ENCODE data around the gene ACTL7A. TPM values are rescaled to one million over a fixed set of nuclear protein-coding genes. Genes with fewer than 3 reads are reported as not detected.
"Not testable (repeated sequence)": the region's sequence is repeated elsewhere in the genome, so short reads cannot be mapped to it uniquely, and the experiment has no call there.

ACTL7A gene
- total RNA-seq, 2 donors from 2014 or later, result not detected

DNA sequence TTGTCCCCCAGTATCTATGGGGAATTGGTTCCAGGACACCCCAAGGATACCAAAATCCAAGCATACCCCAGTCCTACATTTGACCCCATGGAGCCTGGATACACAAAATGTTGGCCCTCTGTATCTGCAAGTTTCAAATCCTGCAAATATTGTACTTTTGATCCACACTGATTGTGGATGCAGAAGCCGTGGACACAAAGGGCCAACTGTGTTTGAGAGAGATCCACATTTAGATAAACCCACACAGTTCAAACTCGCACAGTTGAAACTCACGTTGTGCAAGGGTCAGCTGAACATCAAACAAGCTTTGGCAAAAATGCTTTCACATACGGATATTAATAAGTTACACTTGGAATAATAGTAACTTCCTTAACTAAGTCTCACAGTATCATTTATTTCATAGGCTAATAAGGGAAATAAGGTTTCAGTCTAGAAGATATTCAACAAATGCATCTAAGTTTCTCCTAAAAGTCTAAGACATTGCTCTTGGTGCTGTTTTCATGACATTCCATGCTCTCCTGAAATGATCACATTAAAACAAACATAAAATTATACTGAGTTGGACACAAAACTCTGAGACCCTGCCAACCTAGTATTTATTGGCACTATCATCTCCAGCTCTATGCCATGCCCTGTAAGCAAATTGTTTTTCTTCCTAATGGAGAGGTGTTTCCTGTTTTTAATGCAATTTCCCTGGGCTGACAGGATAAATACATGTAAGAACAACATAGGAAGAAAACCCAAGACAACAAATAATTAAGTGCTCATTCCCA lies 32.3 kb downstream of the ACTL7A start:
- Mint-ChIP-seq H3K4me1 (peaks cover 5% of the 10 kb centered on the region), H3K27me3 (no peaks in the 10 kb centered on the region), H3K27ac (peak overlapping the region; percentile 24), H3K36me3 (ENCODE audit: low read depth) (peaks cover 24% of the 10 kb centered on the region), H3K4me3 (no peak overlapping the region)
- ATAC-seq (no peak), DNase-seq (no peak)
- no peaks in the 10 kb centered on the region for H3K9me3 ChIP-seq (ENCODE audit: control insufficient read depth, low read length, poor library complexity, severe bottlenecking)

DNA sequence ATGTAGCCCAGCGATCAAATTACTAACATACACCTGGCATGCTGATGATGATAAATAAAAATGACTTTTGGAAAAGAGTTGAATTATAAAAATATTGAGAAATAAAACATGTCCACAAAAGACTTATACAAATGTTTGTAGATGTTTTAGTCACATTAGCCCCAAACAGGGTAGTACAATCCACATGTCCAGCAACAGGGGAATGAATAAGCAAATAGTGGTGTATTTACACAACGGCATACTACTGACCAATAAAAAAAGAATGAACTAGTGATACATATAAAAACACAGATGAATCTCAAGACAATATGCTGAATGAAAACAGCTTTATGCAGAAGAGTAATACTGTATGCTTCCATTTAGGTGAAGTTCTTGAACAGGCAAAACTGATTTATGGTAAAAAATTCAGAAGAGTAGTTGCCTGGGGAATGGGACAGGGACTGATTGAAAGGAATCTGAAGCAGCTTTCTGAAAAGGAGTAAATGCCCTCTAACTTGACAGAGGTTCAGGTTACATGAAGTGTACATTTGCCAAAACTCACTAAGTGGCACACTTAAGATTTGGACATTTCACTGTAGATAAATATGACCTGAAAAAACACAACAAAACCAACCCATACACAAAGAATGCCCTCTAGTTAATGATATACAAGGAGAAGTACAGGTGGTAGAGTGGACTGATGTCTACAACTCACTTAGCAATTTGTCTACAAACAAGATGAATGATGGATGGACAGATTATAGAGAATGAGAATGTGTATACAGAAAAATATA lies 35.4 kb downstream of the ACTL7A start:
- H3K36me3 Mint-ChIP-seq (ENCODE audit: low read depth), result peaks cover 26% of the 10 kb centered on the region
- no peaks in the 10 kb centered on the region for H3K27me3 Mint-ChIP-seq
- H3K9me3 ChIP-seq (ENCODE audit: control insufficient read depth, low read length, poor library complexity, severe bottlenecking), result no peaks in the 10 kb centered on the region
- H3K27ac Mint-ChIP-seq, result no peak overlapping the region
- no peak for DNase-seq
- H3K4me3 Mint-ChIP-seq, result no peak overlapping the region
- peaks cover 6% of the 10 kb centered on the region for H3K4me1 Mint-ChIP-seq
- ATAC-seq, result no peak

DNA sequence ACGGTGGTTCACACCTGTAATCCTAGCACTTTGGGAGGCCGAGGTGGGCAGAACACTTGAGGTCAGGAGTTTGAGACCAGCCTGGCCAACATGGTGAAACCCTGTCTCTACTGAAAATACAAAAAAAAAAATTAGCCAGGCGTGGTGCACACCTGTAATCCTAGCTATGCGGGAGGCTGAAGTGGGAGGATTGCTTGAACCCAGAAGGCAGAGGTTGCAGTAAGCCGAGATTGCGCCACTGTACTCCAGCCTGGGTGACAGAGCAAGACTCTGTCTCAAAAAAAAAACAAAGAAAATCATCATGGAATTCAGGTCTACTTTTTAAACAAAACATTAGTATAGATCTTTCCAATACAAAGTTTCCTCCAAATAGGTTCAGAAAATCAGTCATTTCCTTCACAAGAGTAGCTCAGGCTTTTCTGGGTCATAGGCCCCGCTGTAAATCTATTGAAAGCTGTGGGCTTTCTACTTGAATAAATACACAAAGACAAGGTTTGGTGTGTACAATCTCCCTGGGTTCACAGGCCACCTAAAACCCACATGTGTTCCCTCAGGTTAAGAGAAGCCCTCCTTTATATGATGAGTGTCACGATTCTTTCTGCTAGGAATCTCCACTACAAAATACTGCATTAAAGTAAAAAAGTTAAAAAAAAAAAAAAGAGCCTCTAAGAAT lies 37.1 kb downstream of the ACTL7A start:
- not testable (repeated sequence) for H3K9me3 ChIP-seq (ENCODE audit: control insufficient read depth, low read length, poor library complexity, severe bottlenecking); H3K27me3 Mint-ChIP-seq; H3K4me1 Mint-ChIP-seq; H3K27ac Mint-ChIP-seq; ATAC-seq; H3K4me3 Mint-ChIP-seq; DNase-seq
- H3K36me3 Mint-ChIP-seq (ENCODE audit: low read depth), result peaks cover 30% of the 10 kb centered on the region

DNA sequence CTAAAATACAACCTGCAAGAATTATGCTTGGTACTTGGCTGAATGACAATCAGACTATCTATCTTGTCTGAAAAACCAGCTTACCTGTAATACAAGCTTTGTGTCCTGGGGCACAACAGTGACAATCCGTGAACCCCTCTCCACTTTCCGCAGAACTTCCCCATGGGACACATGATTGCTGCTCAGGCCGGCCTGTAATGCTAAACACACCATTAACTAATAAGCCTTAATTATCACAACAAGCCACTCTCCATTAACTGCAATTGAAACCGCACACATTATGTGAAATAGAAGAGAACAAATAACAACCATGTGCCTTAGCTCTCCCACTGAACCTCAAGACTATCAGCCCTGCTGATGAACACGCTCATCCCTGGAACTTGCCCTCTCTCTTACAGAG lies 38.1 kb downstream of the ACTL7A start:
- Mint-ChIP-seq H3K4me3 (no peak overlapping the region), H3K4me1 (peaks cover 9% of the 10 kb centered on the region), H3K27me3 (no peaks in the 10 kb centered on the region), H3K36me3 (ENCODE audit: low read depth) (peaks cover 29% of the 10 kb centered on the region), H3K27ac (no peak overlapping the region)
- no peaks in the 10 kb centered on the region for H3K9me3 ChIP-seq (ENCODE audit: control insufficient read depth, low read length, poor library complexity, severe bottlenecking)
- DNase-seq, result no peak
- no peak for ATAC-seq

DNA sequence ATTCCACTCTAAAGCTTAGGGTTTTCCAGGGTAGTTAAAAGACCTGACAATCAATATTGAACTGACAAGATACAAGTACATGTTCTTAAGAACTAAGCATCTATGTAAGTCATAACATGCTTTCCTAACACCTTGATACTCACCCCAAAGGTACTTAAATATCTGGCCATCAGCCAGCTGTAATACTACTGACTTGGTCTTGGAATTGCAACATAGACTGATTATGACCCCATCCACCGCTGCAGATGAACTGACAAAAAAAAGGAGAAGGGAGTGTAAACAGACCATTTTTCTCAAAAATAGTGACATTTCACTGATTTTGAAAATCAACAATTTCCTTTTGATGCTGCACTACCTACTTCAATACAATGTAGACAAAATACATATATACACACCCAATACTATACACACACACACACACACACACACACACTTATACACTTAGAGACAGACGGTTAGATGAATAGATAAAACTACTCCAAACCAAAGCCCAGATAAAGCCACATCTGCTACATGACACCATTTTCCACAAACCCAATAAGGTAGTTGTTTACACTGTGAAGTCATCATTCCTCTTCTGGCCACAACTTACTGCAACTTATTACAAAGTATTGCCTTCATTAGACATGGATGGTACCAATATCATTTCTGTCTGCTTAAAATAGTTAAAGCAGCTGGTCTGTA lies 41.5 kb downstream of the ACTL7A start:
- Mint-ChIP-seq H3K27me3 (no peaks in the 10 kb centered on the region), H3K36me3 (ENCODE audit: low read depth) (peaks cover 37% of the 10 kb centered on the region), H3K4me1 (peaks cover 14% of the 10 kb centered on the region), H3K4me3 (no peak overlapping the region), H3K27ac (no peak overlapping the region)
- ATAC-seq, result no peak
- no peak for DNase-seq
- H3K9me3 ChIP-seq (ENCODE audit: control insufficient read depth, low read length, poor library complexity, severe bottlenecking), result no peaks in the 10 kb centered on the region

DNA sequence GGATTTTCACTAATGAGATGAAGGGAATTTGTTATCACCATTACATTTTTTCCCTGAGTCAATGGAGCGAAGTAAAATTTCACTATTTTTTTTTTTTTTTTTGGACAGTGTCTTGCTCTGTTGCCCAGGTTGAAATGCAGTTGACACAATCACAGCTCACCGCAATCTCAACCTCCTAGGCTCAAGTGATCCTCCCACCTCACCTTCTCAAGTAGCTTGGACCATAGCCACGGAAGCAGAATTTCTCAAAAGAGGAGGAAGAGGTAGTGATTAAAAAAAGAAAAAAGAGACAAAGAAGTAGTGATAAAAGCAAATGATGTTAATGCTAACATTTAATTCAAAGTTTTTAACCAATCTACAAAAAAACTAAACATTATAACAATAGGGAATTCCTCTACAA lies 42.1 kb downstream of the ACTL7A start:
- H3K27ac Mint-ChIP-seq, result no peak overlapping the region

DNA sequence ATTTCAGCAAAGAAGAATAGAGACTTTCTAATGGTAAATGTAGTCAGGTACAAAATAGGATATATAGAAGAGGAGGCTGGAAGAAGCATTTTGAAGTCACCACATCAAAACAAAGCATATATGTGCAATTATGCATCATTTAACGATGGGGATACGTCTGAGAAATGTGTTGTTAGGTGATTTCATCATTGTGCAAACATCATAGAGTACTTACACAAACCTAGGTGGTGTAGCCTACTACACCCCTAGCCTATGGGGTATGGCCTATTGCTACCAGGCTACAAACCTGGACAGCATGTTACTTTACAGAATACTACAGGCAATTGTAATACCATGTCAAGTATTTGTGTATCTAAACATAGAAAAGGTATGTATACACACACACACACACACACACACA lies 43.4 kb downstream of the ACTL7A start:
- H3K4me3 Mint-ChIP-seq, result no peak overlapping the region
- H3K27me3 Mint-ChIP-seq, result no peaks in the 10 kb centered on the region
- ATAC-seq (no peak), DNase-seq (no peak)
- H3K9me3 ChIP-seq (ENCODE audit: control insufficient read depth, low read length, poor library complexity, severe bottlenecking), result no peaks in the 10 kb centered on the region
- H3K27ac Mint-ChIP-seq, result peak overlapping the region; percentile 34
- peaks cover 19% of the 10 kb centered on the region for H3K4me1 Mint-ChIP-seq
- H3K36me3 Mint-ChIP-seq (ENCODE audit: low read depth), result peaks cover 42% of the 10 kb centered on the region

More for the DNA sequence above, 42.1 kb downstream of the ACTL7A start:
- no peak for ATAC-seq
- H3K9me3 ChIP-seq (ENCODE audit: control insufficient read depth, low read length, poor library complexity, severe bottlenecking), result no peaks in the 10 kb centered on the region
- Mint-ChIP-seq H3K4me1 (peaks cover 14% of the 10 kb centered on the region), H3K4me3 (no peak overlapping the region), H3K27me3 (no peaks in the 10 kb centered on the region), H3K36me3 (ENCODE audit: low read depth) (peaks cover 42% of the 10 kb centered on the region)
- DNase-seq, result no peak

DNA sequence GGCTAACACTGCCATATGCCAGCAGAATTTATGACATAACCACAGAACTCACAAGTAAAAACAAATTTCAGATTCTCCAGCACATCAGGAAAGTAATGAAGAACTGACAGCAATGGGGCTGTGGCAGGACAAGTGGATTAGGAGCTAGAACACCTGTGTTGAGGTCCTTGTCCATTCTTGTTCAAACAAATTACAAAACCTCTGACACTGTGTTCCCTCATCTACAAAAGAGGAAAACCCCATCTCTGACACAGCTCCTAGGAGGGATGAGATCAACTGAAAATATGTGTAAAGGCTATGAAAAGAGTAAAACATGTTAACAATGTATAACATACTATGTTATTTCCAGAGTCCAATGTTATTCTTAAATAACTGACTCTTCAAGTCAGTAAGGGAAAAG lies 48.3 kb downstream of the ACTL7A start:
- Mint-ChIP-seq H3K27me3 (no peaks in the 10 kb centered on the region), H3K36me3 (ENCODE audit: low read depth) (peaks cover 23% of the 10 kb centered on the region)
- no peak for ATAC-seq

DNA sequence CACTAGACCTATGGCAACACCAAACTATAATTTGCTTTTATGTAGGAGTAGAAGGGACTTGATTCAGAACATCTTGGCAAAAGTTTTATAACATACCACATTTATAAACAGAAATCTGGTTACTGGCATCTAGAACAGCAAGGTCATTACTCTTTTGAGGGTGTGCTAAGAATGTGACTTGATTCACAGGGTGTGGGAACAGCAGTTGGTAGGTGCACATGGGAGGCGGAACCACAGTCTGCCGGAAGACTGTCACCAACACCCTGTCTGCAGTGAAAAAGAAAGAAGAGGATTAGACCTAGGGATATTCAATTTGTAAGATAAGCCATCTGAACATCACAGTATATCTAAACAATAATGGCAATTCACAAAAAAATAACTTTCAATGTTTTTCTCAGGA lies 48.8 kb downstream of the ACTL7A start:
- no peaks in the 10 kb centered on the region for H3K9me3 ChIP-seq (ENCODE audit: control insufficient read depth, low read length, poor library complexity, severe bottlenecking)
- Mint-ChIP-seq H3K4me1 (peaks cover 20% of the 10 kb centered on the region), H3K27ac (peak overlapping the region; percentile 66), H3K27me3 (no peaks in the 10 kb centered on the region), H3K36me3 (ENCODE audit: low read depth) (peaks cover 22% of the 10 kb centered on the region), H3K4me3 (no peak overlapping the region)
- no peak for DNase-seq
- no peak for ATAC-seq

More for the DNA sequence above, 48.3 kb downstream of the ACTL7A start:
- no peak overlapping the region for H3K4me3 Mint-ChIP-seq
- H3K4me1 Mint-ChIP-seq, result peaks cover 20% of the 10 kb centered on the region
- H3K9me3 ChIP-seq (ENCODE audit: control insufficient read depth, low read length, poor library complexity, severe bottlenecking), result no peaks in the 10 kb centered on the region
- peak overlapping the region; percentile 66 for H3K27ac Mint-ChIP-seq
- no peak for DNase-seq

DNA sequence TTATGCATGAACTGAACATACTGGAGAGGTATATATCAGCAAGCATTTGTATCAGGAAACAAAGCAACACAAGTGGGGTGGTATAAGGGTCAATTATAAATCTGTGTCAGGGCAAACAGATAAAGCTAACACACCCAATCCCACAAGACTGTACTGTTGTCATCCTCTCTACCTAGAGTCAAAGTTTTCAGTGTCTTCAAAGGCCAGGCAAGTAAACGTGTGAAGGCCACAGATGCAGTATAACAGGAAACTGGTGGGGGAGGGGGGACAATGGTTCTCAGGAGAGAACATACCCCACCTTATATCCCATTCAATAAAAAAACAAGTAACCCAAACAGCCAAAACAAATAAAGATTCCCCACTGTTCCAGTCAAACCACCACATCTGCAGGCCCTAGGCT lies 49.8 kb downstream of the ACTL7A start:
- no peaks in the 10 kb centered on the region for H3K9me3 ChIP-seq (ENCODE audit: control insufficient read depth, low read length, poor library complexity, severe bottlenecking)
- H3K36me3 Mint-ChIP-seq (ENCODE audit: low read depth), result peaks cover 21% of the 10 kb centered on the region
- H3K4me1 Mint-ChIP-seq, result peaks cover 20% of the 10 kb centered on the region
- DNase-seq, result no peak
- ATAC-seq, result peak; percentile 72
- no peaks in the 10 kb centered on the region for H3K27me3 Mint-ChIP-seq
- H3K27ac Mint-ChIP-seq, result peak overlapping the region; percentile 66
- no peak overlapping the region for H3K4me3 Mint-ChIP-seq

Data from T-helper 17 cell (primary cell).